Measurements from ENCODE around the gene DLG2. TPM values are rescaled to one million over a fixed set of nuclear protein-coding genes. Genes with fewer than 3 reads are reported as not detected.

The DLG2 gene
- total RNA-seq, 4 donors from 2014 or later, result 1.3 to 4.7 (median 2.4) TPM

GRCh38 chr11:85444479-85444878, 182.7 kb downstream of the DLG2 start:
- Histone ChIP-seq H3K27ac (no peak overlapping the region), H3K4me1 (no peaks in the 10 kb centered on the region), H3K27me3 (no peaks in the 10 kb centered on the region), H3K9me3 (no peaks in the 10 kb centered on the region), H3K4me3 (no peak overlapping the region), H3K36me3 (no peaks in the 10 kb centered on the region)
- in situ Hi-C loops (cut with MboI; ENCODE audit: low sequenced_read_pairs in 4 of 4) (no loop called here), intact Hi-C loops (cut with DNase I; ENCODE audit: low total_unique reads) (no loop called here)
- DNase-seq (no peak), ATAC-seq (no peak)
- TF ChIP-seq CTCF (IDR thresholded peaks at IDR 0.05 in 4 of 5, conservative IDR thresholded peaks at IDR 0.05 in 1 of 5) (no peak), POLR2A (IDR thresholded peaks at IDR 0.05) (no peak)

DNA sequence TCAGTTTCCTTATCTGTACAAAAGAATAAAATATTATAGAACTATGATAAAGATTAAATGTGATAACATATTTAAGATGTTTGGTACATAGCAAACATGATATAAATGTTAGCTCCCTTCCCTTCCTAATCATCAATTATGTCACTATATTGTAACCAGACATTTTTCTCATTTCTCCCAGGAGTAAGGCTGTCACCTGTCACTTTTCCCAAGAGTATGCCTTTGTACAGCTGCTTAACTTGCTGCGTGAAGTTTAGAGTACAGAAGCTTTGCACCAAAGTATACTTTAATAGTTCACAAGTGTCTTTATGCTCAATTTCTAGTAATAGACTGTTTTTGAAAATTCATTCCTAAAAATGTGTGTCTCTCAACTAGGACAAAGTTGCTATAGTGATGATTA, 186.9 kb downstream of the DLG2 start:
- ATAC-seq, result no peak
- H3K27ac ChIP-seq, result no peak overlapping the region
- H3K4me3 ChIP-seq, result no peak overlapping the region
- no peaks in the 10 kb centered on the region for H3K27me3 ChIP-seq
- TF ChIP-seq CTCF (IDR thresholded peaks at IDR 0.05 in 4 of 5, conservative IDR thresholded peaks at IDR 0.05 in 1 of 5) (no peak), POLR2A (IDR thresholded peaks at IDR 0.05) (no peak)
- H3K36me3 ChIP-seq, result no peaks in the 10 kb centered on the region
- no peaks in the 10 kb centered on the region for H3K9me3 ChIP-seq
- intact Hi-C loops (cut with DNase I; ENCODE audit: low total_unique reads) (no loop called here), in situ Hi-C loops (cut with MboI; ENCODE audit: low sequenced_read_pairs in 4 of 4) (no loop called here)
- DNase-seq, result no peak
- no peaks in the 10 kb centered on the region for H3K4me1 ChIP-seq

DNA sequence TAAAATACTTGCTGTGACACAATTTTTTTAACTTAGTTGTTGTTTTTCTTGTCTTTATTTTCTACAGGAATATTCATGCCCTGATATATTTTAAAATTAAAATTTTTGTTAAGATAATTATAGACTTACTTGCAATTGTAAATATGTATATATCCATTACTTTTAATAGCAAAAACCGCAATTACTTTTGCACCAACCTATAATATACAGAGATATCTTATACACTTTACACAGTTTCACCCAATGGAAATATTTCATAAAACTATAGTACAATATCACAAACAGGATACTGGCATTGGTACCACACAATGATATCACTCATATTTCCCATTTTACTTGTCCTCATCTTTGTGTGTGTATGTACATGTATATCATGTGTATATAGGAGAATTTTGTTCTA, 188.8 kb downstream of the DLG2 start:
- DNase-seq (no peak), ATAC-seq (no peak)
- Histone ChIP-seq H3K4me3 (no peak overlapping the region), H3K4me1 (no peaks in the 10 kb centered on the region), H3K9me3 (peaks cover 0 to 4% (median 0%) of the 10 kb centered on the region in 3 donors), H3K27ac (no peak overlapping the region), H3K27me3 (no peaks in the 10 kb centered on the region), H3K36me3 (no peaks in the 10 kb centered on the region)
- in situ Hi-C loops (cut with MboI; ENCODE audit: low sequenced_read_pairs in 4 of 4), result no loop called here
- intact Hi-C loops (cut with DNase I; ENCODE audit: low total_unique reads), result no loop called here
- TF ChIP-seq POLR2A (IDR thresholded peaks at IDR 0.05), result no peak
- TF ChIP-seq CTCF (IDR thresholded peaks at IDR 0.05 in 4 of 5, conservative IDR thresholded peaks at IDR 0.05 in 1 of 5), result no peak

- H3K9me3 ChIP-seq, result peaks cover 0 to 4% (median 0%) of the 10 kb centered on the region in 3 donors
- TF ChIP-seq CTCF (IDR thresholded peaks at IDR 0.05 in 4 of 5, conservative IDR thresholded peaks at IDR 0.05 in 1 of 5) (no peak), POLR2A (IDR thresholded peaks at IDR 0.05) (no peak)
- ATAC-seq (no peak), DNase-seq (no peak)
- H3K4me1 ChIP-seq, result no peaks in the 10 kb centered on the region
- intact Hi-C loops (cut with DNase I; ENCODE audit: low total_unique reads), result no loop called here
- no peak overlapping the region for H3K4me3 ChIP-seq
- in situ Hi-C loops (cut with MboI; ENCODE audit: low sequenced_read_pairs in 4 of 4), result no loop called here
- H3K27me3 ChIP-seq, result no peaks in the 10 kb centered on the region
- no peak overlapping the region for H3K27ac ChIP-seq
- H3K36me3 ChIP-seq, result no peaks in the 10 kb centered on the region
These were observed 195.8 kb downstream of the DLG2 start for GRCh38 chr11:85431319-85431718.

GRCh38 chr11:85423794-85424193, 203.3 kb downstream of the DLG2 start:
- H3K9me3 ChIP-seq, result no peaks in the 10 kb centered on the region
- DNase-seq, result no peak
- TF ChIP-seq CTCF (IDR thresholded peaks at IDR 0.05 in 4 of 5, conservative IDR thresholded peaks at IDR 0.05 in 1 of 5) (no peak), POLR2A (IDR thresholded peaks at IDR 0.05) (no peak)
- H3K27ac ChIP-seq, result no peak overlapping the region
- no peaks in the 10 kb centered on the region for H3K36me3 ChIP-seq
- H3K27me3 ChIP-seq, result no peaks in the 10 kb centered on the region
- intact Hi-C loops (cut with DNase I; ENCODE audit: low total_unique reads) (no loop called here), in situ Hi-C loops (cut with MboI; ENCODE audit: low sequenced_read_pairs in 4 of 4) (no loop called here)
- no peaks in the 10 kb centered on the region for H3K4me1 ChIP-seq
- H3K4me3 ChIP-seq, result no peak overlapping the region
- no peak for ATAC-seq
